ENCODE measurements around the gene PIKFYVE.

PIKFYVE gene

DNA sequence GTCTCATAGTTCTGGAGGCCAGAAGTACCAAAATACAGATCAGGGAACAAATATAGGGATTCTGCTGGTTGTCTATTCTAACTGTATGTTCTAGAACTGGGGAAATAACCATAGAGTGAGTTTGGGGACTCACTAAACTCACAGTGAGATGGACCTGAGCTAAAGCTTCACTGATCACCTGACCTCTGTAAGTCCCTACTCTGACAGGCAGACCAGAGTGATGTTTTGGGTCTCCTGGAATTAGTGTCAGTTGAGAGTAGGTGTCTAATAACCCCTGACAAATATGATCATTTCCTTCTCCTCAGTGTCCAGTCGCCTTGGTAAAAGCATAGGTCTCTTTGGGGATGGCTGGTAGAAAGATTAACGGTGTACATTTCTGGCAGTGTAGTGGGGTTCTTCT, 14.2 kb downstream of the PIKFYVE start:
- no peak overlapping the region for H3K4me3 ChIP-seq (ENCODE audit: low read depth, low read length)
- DNase-seq (ENCODE audit: low read depth, low spot score), result no peak
- TF ChIP-seq, protein P1, sequence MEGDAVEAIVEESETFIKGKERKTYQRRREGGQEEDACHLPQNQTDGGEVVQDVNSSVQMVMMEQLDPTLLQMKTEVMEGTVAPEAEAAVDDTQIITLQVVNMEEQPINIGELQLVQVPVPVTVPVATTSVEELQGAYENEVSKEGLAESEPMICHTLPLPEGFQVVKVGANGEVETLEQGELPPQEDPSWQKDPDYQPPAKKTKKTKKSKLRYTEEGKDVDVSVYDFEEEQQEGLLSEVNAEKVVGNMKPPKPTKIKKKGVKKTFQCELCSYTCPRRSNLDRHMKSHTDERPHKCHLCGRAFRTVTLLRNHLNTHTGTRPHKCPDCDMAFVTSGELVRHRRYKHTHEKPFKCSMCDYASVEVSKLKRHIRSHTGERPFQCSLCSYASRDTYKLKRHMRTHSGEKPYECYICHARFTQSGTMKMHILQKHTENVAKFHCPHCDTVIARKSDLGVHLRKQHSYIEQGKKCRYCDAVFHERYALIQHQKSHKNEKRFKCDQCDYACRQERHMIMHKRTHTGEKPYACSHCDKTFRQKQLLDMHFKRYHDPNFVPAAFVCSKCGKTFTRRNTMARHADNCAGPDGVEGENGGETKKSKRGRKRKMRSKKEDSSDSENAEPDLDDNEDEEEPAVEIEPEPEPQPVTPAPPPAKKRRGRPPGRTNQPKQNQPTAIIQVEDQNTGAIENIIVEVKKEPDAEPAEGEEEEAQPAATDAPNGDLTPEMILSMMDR (IDR thresholded peaks at IDR 0.05; ENCODE audit: low read depth, low read length), result no peak
- in situ Hi-C loops (cut with HindIII; ENCODE audit: low sequenced_read_pairs), result no loop called here

DNA sequence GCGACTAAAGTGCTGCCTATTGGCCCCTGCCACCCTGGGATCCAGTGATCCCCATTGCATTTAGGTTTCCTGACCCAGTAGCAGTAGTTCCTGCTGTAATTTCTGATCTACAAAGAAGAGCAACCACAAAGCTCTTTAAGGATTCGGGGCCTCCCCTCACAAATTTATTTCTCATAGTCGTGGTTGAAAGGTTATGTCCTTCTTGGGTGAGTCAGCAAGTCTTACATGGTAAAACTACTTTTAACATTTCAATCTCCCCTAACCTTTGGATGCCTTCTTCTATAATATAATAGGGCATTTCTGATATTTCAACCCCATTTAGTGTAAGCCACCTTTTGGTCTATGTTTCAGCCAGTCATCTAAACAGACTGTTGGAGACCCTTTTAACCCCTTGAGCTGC, 14.9 kb downstream of the PIKFYVE start:
- peak; percentile 67 for DNase-seq (ENCODE audit: low read depth, low spot score)
- in situ Hi-C loops (cut with HindIII; ENCODE audit: low sequenced_read_pairs), result no loop called here
- TF ChIP-seq, protein P1 (IDR thresholded peaks at IDR 0.05; ENCODE audit: low read depth, low read length), result no peak
- H3K4me3 ChIP-seq (ENCODE audit: low read depth, low read length), result no peak overlapping the region

DNA sequence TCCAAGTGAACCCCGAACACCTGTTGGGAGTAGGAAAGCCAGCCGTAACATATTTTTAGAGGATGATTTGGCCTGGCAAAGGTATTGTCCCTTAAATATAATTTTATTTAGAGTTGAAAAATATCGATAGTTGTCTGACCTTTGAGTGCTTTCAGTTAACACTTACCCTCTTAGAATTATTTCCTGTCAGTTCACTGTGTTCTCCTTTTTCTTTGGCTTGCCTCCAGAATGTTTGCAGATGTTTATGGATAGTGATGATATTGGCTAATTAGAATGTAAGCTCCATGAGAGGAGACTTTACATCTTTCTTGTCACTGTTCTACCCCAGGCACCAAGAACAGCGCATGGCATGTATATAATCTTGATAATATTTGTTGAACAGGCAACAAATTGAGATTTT, 19.8 kb downstream of the PIKFYVE start:
- in situ Hi-C loops (cut with HindIII; ENCODE audit: low sequenced_read_pairs), result no loop called here
- H3K4me3 ChIP-seq (ENCODE audit: low read depth, low read length), result no peak overlapping the region
- DNase-seq (ENCODE audit: low read depth, low spot score), result no peak
- TF ChIP-seq, protein P1 (IDR thresholded peaks at IDR 0.05; ENCODE audit: low read depth, low read length), result no peak

DNA sequence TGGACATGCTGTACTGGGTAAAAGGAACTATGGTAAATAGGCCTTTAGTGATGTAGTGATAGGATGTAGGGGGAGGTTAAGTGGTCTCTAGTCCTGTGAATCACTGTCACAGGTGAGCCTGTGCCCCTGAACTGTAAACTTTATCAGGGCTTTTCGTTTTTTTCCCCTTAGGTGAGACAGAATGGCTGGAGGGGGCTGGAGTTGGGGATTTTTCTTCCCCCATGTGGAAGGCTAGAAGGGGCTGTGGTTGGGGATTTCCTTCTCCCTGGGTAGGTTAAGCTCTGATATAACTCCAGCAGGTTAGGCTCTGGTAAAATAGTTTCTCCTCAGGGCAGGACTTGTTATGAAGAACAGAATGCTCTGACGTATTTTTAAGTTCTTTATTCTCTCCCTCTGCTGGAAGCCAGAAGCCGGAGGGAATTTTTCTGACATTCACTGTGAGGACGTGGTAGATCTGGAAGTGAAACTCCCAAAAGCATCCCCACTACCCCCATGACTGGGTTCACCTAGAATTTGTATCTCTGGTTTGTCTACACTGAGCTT, 28.5 kb downstream of the PIKFYVE start:
- H3K4me3 ChIP-seq (ENCODE audit: low read depth, low read length), result no peak overlapping the region
- DNase-seq (ENCODE audit: low read depth, low spot score), result no peak
- in situ Hi-C loops (cut with HindIII; ENCODE audit: low sequenced_read_pairs), result no loop called here
- TF ChIP-seq, protein P1 (IDR thresholded peaks at IDR 0.05; ENCODE audit: low read depth, low read length), result no peak

DNA sequence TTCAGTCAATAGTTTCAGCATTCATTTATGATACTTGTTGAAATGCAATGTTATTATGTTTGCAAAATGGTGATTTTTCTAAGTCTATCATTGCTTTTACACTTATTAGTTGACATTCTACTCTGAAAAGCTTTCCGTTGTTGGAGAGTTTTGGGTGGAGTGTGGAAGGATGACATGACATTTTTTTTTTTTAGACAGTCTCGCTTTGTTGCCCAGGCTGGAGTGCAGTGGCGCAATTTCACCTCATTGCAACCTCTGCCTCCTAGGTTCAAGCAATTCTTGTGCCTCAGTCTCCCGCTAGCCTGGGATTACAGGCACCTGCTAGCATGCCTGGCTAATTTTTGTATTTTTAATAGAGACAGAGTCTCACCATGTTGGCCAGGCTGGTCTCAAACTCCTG, 29.8 kb downstream of the PIKFYVE start:
- in situ Hi-C loops (cut with HindIII; ENCODE audit: low sequenced_read_pairs), result no loop called here
- DNase-seq (ENCODE audit: low read depth, low spot score), result no peak

DNA sequence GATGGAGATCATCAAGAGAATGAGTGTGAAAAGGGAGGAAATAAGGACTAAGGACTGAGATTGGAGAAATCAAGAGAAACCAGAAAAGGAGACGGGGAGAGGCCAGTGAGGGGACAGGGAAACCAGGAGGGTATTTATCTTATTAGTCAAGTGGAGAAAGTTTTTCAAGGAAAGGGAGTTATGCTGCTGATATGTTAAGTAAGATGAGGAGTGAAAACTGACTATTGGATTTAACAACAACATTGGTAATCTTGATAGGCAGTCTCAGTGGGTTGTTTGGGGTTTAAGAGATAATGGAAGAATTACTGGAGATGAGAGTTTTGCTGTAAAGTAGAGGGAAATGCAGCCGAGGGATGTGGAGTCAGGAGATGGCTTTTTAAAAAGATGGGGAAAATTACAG, 30.6 kb downstream of the PIKFYVE start:
- H3K4me3 ChIP-seq (ENCODE audit: low read depth, low read length), result no peak overlapping the region
- no peak for DNase-seq (ENCODE audit: low read depth, low spot score)
- in situ Hi-C loops (cut with HindIII; ENCODE audit: low sequenced_read_pairs), result no loop called here
- TF ChIP-seq, protein P1 (IDR thresholded peaks at IDR 0.05; ENCODE audit: low read depth, low read length), result no peak

More for the DNA sequence above, 29.8 kb downstream of the PIKFYVE start:
- H3K4me3 ChIP-seq (ENCODE audit: low read depth, low read length), result no peak overlapping the region
- TF ChIP-seq, protein P1 (IDR thresholded peaks at IDR 0.05; ENCODE audit: low read depth, low read length), result no peak

DNA sequence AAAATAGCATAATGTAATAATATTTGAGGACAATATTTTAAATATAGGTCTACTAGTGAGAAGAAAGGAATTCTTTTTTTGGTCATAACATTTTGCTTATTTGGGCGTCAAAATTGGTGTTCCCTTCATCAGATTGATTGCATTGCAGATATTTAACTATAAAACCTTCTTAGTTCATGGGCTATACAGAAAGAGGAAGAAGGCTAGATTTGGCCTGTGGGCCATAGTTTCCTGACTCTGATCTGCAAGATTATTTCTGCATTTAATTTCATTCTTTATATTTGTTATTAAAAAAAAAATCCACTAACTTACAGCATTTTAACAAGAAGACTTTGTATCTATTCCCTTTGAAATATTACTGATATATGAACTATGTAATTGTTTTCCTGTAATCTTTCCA, 31.9 kb downstream of the PIKFYVE start:
- DNase-seq (ENCODE audit: low read depth, low spot score), result no peak
- no peak overlapping the region for H3K4me3 ChIP-seq (ENCODE audit: low read depth, low read length)
- in situ Hi-C loops (cut with HindIII; ENCODE audit: low sequenced_read_pairs), result no loop called here
- TF ChIP-seq, protein P1 (IDR thresholded peaks at IDR 0.05; ENCODE audit: low read depth, low read length), result no peak
